Activated T-cell treated with anti-CD3 and anti-CD28 coated beads, Interleukin-2, amount 50 U/mL, for 24 hours (primary cell): ENCODE measurements around the gene IRF5.

Experiments used
- DNase-seq: peaks from one replicate; pipeline ENCODE4 v3.0.0-alpha.2; 2020
- H3K27ac Mint-ChIP-seq: 2 replicates; pipeline ENCODE4 v1.8.0; 2020; ENCODE audit warnings: mild to moderate bottlenecking, mixed read lengths
- H3K27me3 Mint-ChIP-seq: 2 replicates; pipeline ENCODE4 v1.8.0; 2020; ENCODE audit warnings: mixed read lengths
- H3K36me3 Mint-ChIP-seq: 2 replicates; pipeline ENCODE4 v1.8.0; 2020; ENCODE audit warnings: low read depth, mixed read lengths
- H3K4me1 Mint-ChIP-seq: 2 replicates; pipeline ENCODE4 v1.8.0; 2020; ENCODE audit warnings: low read depth, mixed read lengths
- H3K4me3 Mint-ChIP-seq: 2 replicates; pipeline ENCODE4 v1.8.0; 2020; ENCODE audit warnings: mild to moderate bottlenecking, moderate library complexity, mixed read lengths
- H3K9me3 Mint-ChIP-seq: 2 replicates; pipeline ENCODE4 v1.8.0; 2020; ENCODE audit warnings: mixed read lengths

Gene IRF5

DNA sequence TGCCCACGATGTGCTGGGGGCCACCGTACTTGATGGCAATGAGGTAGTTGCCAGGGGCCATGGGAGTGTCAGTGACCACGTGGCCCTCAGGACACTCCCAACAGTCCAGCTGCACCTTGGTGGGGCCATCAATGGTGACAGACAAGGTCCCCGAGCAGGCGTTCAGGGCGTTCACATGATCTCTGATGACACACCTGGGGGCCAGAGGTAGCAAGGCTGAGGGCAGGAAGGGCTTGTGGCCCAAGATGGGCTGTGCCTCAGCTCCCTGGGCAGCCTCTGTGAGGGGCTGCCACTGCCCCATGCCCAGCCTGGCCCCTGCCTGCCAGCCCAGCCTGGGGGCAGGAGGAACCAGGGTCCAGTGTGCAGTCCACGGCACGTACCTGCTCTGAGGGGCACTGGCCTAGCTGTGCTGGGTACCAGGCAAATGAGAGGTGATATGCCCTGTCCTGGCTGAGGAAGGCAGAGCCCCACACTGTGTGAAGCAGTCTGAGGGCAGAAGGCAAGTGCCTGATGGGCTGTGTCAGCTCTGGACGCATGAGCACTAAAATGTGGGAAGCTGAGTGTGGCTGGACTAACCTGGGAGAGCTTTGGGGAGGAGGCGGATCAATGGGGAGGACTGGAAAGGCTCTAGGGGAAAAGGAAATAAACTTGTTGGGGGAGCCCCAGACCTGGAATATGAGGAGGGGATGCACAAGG lies 23.7 kb upstream of the IRF5 start:
- Mint-ChIP-seq H3K36me3 (no peaks in the 10 kb centered on the region), H3K4me3 (no peak overlapping the region), H3K4me1 (peaks cover 4% of the 10 kb centered on the region), H3K9me3 (no peaks in the 10 kb centered on the region), H3K27me3 (peaks cover 74% of the 10 kb centered on the region), H3K27ac (no peak overlapping the region)
- no peak for DNase-seq

GRCh38 chr7:128914566-128915151 lies 23.1 kb upstream of the IRF5 start:
- no peaks in the 10 kb centered on the region for H3K36me3 Mint-ChIP-seq
- no peaks in the 10 kb centered on the region for H3K9me3 Mint-ChIP-seq
- H3K4me1 Mint-ChIP-seq: peaks cover 4% of the 10 kb centered on the region
- H3K27ac Mint-ChIP-seq: no peak overlapping the region
- no peak overlapping the region for H3K4me3 Mint-ChIP-seq
- DNase-seq: no peak
- H3K27me3 Mint-ChIP-seq: peaks cover 67% of the 10 kb centered on the region

- no peak for DNase-seq
- Mint-ChIP-seq H3K27ac (no peak overlapping the region), H3K4me1 (peaks cover 4% of the 10 kb centered on the region), H3K36me3 (no peaks in the 10 kb centered on the region), H3K9me3 (no peaks in the 10 kb centered on the region), H3K27me3 (peaks cover 62% of the 10 kb centered on the region), H3K4me3 (peak overlapping the region; percentile 26)
Observed at GRCh38 chr7:128915271-128915819, 22.4 kb upstream of the IRF5 start.

DNA sequence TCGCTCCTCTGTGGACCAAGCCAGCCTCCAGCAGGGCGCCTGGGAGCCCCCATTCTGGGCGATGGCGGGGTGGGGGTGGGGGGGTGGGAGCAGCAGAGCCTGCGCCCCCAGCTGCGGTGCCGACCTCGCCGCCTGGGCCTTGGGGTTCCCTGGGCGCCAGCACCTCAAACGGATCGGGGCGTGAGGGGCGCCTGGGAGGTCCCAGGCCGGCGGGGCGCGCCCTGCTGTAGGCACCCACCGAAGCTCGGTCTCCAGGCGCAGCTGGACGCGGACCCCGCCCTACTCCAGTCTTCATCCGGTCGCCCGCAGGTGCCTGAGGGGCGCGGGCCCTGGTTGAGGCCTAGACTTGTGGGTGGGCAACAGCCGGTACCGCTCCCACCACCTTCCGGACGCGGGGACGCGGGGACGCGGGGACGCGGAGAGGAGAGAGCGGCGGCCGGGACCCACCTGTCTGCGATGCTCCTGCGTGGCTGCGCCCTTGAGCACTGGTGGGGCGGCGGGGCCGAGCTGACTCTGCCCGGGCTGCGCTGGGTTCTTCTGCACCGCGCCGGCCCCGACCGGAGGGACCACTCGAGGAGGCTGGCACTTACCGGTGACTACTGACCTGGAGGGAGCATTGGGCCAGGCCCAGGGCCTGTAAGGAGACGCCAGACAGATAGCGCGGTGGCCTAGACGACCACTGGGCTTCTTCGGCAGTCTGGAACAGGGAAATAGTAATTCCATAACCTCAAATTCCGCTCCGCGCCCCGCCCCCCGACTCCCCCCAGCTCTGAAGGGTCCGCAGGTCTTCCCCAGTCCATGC lies 21.7 kb upstream of the IRF5 start:
- Mint-ChIP-seq H3K36me3 (no peaks in the 10 kb centered on the region), H3K27ac (no peak overlapping the region), H3K4me1 (peaks cover 4% of the 10 kb centered on the region), H3K9me3 (no peaks in the 10 kb centered on the region), H3K27me3 (peaks cover 57% of the 10 kb centered on the region), H3K4me3 (no peak overlapping the region)
- no peak for DNase-seq

- H3K4me3 Mint-ChIP-seq: no peak overlapping the region
- no peak for DNase-seq
- H3K4me1 Mint-ChIP-seq: peaks cover 4% of the 10 kb centered on the region
- H3K9me3 Mint-ChIP-seq: no peaks in the 10 kb centered on the region
- no peaks in the 10 kb centered on the region for H3K36me3 Mint-ChIP-seq
- H3K27me3 Mint-ChIP-seq: peaks cover 52% of the 10 kb centered on the region
- H3K27ac Mint-ChIP-seq: no peak overlapping the region
Observed at GRCh38 chr7:128916643-128916915, 21.1 kb upstream of the IRF5 start.

GRCh38 chr7:128917122-128917521 lies 20.6 kb upstream of the IRF5 start:
- Mint-ChIP-seq H3K9me3 (no peaks in the 10 kb centered on the region), H3K27me3 (peaks cover 47% of the 10 kb centered on the region), H3K4me1 (peaks cover 4% of the 10 kb centered on the region), H3K4me3 (no peak overlapping the region), H3K36me3 (no peaks in the 10 kb centered on the region), H3K27ac (no peak overlapping the region)
- no peak for DNase-seq

GRCh38 chr7:128918016-128918665 lies 19.6 kb upstream of the IRF5 start:
- Mint-ChIP-seq H3K9me3 (no peaks in the 10 kb centered on the region), H3K36me3 (no peaks in the 10 kb centered on the region), H3K4me1 (peaks cover 4% of the 10 kb centered on the region), H3K27me3 (peaks cover 42% of the 10 kb centered on the region), H3K4me3 (no peak overlapping the region), H3K27ac (no peak overlapping the region)
- no peak for DNase-seq

DNA sequence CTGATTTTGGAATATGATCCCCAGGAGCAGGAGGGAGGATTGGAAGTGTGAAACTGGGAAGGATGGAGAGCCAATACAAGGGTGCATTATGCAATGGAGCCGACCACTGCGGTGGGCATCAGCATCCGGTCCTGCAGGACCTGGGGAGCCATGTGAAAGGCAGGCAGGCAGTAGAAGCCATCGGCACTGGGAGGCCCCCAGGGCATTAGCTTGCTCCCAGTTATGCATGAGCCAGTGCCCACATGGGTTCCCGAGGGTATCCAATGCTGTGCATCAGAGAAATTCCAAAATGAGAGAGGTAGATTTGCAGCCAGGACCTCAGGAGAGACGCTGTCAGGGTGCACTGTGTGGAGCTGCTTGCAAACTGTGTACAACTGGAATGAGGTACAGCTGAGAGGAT lies 18.5 kb upstream of the IRF5 start:
- H3K9me3 Mint-ChIP-seq: no peaks in the 10 kb centered on the region
- peaks cover 38% of the 10 kb centered on the region for H3K27me3 Mint-ChIP-seq
- no peak overlapping the region for H3K4me3 Mint-ChIP-seq
- H3K27ac Mint-ChIP-seq: no peak overlapping the region
- H3K36me3 Mint-ChIP-seq: no peaks in the 10 kb centered on the region
- H3K4me1 Mint-ChIP-seq: peaks cover 4% of the 10 kb centered on the region
- no peak for DNase-seq

GRCh38 chr7:128919881-128920799 lies 17.6 kb upstream of the IRF5 start:
- DNase-seq: peak; percentile 20
- Mint-ChIP-seq H3K36me3 (no peaks in the 10 kb centered on the region), H3K4me1 (peaks cover 4% of the 10 kb centered on the region), H3K27me3 (peaks cover 31% of the 10 kb centered on the region), H3K9me3 (no peaks in the 10 kb centered on the region), H3K27ac (no peak overlapping the region), H3K4me3 (no peak overlapping the region)

DNA sequence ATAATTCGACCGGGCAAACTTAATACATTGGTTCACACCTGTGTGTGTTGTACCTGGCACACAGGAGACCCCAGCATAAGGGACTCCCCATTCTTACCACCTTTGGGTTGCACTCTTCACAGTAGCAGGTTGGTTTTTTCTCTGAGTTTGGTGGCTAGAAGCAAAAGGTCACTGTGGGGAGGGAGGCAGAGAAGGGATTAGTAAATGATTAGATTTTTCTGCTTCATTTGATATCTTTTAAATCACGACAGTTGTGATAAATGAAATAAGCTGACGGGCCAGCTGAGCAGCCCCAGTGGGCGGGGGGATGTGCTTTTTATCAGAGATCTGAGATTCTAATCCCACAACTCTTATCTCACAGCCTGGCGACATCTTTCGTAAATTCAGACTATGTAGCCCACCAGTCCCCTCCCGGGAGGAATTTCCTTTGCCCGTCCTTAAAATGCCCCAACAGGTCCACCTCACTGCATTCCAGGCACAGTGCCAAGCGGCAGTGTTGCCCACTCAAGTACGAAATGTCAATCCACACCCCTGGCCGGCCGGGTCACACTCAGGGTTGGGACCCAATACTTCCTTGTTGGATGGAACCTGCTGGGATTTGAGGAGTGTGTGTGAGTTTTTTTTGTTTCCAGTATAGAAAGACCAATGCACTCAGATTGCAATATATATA lies 16.7 kb upstream of the IRF5 start:
- no peaks in the 10 kb centered on the region for H3K36me3 Mint-ChIP-seq
- peak; percentile 7 for DNase-seq
- no peak overlapping the region for H3K27ac Mint-ChIP-seq
- no peak overlapping the region for H3K4me3 Mint-ChIP-seq
- H3K9me3 Mint-ChIP-seq: no peaks in the 10 kb centered on the region
- H3K27me3 Mint-ChIP-seq: peaks cover 24% of the 10 kb centered on the region
- H3K4me1 Mint-ChIP-seq: no peaks in the 10 kb centered on the region

GRCh38 chr7:128921866-128922440 lies 15.8 kb upstream of the IRF5 start:
- no peaks in the 10 kb centered on the region for H3K4me1 Mint-ChIP-seq
- peak; percentile 7 for DNase-seq
- H3K27me3 Mint-ChIP-seq: peaks cover 15% of the 10 kb centered on the region
- no peaks in the 10 kb centered on the region for H3K9me3 Mint-ChIP-seq
- no peak overlapping the region for H3K27ac Mint-ChIP-seq
- H3K4me3 Mint-ChIP-seq: no peak overlapping the region
- H3K36me3 Mint-ChIP-seq: no peaks in the 10 kb centered on the region

DNA sequence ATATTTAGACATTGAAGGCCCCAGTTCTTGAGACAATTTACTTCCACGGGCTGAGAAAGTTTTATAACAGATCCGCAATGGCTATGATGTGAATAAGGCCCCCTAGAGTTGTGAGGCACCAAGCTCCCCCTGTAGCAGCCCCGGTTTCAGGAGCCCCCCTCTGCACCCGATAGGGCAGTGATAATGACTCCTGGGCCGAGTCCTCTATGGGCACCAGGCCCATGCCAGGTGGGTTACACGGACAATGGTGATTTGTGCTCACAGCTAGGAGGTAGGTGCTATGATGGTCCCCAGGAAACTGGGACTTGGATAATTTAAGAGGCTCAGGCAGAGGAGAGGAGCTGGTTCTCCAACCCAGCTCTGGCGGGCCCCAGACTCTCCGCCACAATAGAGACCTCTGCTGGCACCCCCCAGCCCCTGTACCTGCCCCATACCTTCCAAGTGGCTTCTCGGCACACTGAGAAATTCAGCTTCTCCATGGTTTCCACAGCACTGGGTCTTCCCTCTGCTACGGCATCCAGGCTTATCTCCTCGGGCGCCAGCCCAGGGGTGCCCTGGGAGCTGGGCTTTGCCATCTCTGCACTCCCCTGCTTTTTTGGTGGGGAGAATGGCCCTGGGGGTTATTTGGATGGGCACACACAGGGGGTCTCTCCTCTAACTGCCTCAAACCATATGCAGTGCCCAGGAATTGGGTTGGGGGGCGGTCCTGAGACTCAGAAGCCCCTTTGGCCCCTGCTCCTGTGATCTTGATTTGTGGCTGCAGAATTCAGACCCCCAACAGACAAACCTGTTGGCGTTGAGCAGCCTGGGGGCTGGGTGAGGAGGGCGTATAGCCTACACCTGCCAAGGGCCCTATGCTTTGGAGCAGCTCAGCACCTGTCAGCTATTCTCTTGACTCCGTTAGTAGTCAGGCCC lies 15.0 kb upstream of the IRF5 start:
- DNase-seq: peak; percentile 7
- Mint-ChIP-seq H3K36me3 (no peaks in the 10 kb centered on the region), H3K27ac (no peak overlapping the region), H3K4me3 (no peak overlapping the region), H3K4me1 (no peaks in the 10 kb centered on the region), H3K27me3 (peaks cover 9% of the 10 kb centered on the region), H3K9me3 (no peaks in the 10 kb centered on the region)
